ENCODE measurements around the gene PLA2R1. TPM values are rescaled to one million over a fixed set of nuclear protein-coding genes. Genes with fewer than 3 reads are reported as not detected.
A peak's percentile ranks its signal among the peaks of the same experiment; 100 is the strongest.
"Not testable (repeated sequence)": the region's sequence is repeated elsewhere in the genome, so short reads cannot be mapped to it uniquely, and the experiment has no call there.

Gene PLA2R1
- total RNA-seq, 1 experiment from 2014 or later: 2.3 TPM

GRCh38 chr2:159973325-159973724 is 89.1 kb downstream of the PLA2R1 start:
- no peak for DNase-seq (ENCODE audit: low read depth in 1 of 2, low spot score in 2 of 2)
- H3K9me3 ChIP-seq (replicated peaks): no peaks in the 10 kb centered on the region
- H3K27me3 ChIP-seq (replicated peaks): no peaks in the 10 kb centered on the region; the same call in 1 of the 2 replicates
- H3K4me1 ChIP-seq (replicated peaks): no peaks in the 10 kb centered on the region
- no peak overlapping the region for H3K27ac ChIP-seq
- H3K36me3 ChIP-seq: no peaks in the 10 kb centered on the region
- no peak overlapping the region for H3K4me3 ChIP-seq

DNA sequence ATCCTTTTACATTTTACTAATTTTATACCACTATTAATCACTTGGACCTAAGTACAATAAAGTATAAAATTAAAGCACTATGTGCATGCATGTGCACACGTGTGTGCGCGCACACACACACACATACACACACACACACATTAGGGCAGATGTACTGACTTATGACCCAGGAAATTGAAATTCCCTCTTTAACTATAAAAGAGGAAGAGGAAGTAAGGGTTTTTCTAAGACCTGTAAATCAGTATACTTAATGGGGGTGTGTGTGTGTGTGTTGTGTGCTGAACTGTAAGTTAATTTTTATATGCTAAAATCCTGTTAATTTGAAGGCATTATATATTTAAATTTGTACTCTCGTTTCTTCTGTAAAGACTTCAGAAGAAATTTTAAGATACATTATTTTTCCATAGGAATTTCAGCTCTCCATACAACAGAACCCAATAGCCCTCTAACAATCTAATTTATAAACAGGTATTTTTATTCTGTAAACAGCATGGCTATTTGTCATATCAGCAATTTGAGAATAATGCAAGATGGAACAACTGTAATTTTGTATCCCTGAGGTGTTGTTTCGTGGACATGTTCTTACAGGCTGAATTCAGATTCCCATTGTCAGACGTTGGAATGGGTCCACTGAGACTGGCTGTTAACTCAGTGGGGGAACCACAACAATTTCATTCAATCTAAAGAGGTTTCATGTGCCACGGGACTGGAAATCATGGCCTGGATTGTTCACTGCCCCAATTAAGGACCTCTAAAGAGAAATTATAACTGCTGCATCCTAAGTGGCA is 90.9 kb downstream of the PLA2R1 start:
- Histone ChIP-seq H3K27ac (no peak overlapping the region), H3K27me3 (replicated peaks) (no peaks in the 10 kb centered on the region; the same call in 1 of the 2 replicates), H3K36me3 (no peaks in the 10 kb centered on the region), H3K9me3 (replicated peaks) (no peaks in the 10 kb centered on the region), H3K4me3 (no peak overlapping the region), H3K4me1 (replicated peaks) (no peaks in the 10 kb centered on the region)
- no peak for DNase-seq (ENCODE audit: low read depth in 1 of 2, low spot score in 2 of 2)

DNA sequence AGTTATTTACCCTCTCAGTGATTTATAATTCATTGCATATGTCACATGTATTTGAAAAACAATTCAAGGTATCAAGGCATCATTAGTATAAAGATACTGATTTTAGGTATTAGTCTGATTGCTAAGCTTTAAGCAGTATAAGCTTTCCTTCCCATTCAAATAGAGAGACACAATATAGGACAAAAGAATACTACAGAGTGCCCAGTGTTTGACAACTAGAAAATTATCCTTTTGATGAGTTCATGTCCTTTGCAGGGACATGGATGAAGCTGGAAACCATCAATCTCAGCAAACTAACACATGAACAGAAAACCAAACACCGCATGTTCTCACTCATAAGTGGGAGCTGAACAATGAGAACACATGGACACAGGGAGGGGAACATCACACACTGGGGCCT is 91.9 kb downstream of the PLA2R1 start:
- not testable (repeated sequence) for H3K27me3 ChIP-seq (replicated peaks); DNase-seq (ENCODE audit: low read depth in 1 of 2, low spot score in 2 of 2); H3K36me3 ChIP-seq; H3K9me3 ChIP-seq (replicated peaks); H3K4me1 ChIP-seq (replicated peaks); H3K27ac ChIP-seq; H3K4me3 ChIP-seq

- Histone ChIP-seq H3K4me1 (replicated peaks) (no peaks in the 10 kb centered on the region), H3K4me3 (no peak overlapping the region), H3K27me3 (replicated peaks) (no peaks in the 10 kb centered on the region), H3K9me3 (replicated peaks) (no peaks in the 10 kb centered on the region), H3K36me3 (no peaks in the 10 kb centered on the region), H3K27ac (no peak overlapping the region)
- DNase-seq (ENCODE audit: low read depth in 1 of 2, low spot score in 2 of 2): peak in 1 of 2 experiments; percentile 37
These were observed 94.0 kb downstream of the PLA2R1 start for GRCh38 chr2:159968279-159968900.

GRCh38 chr2:159963700-159964099 is 98.7 kb downstream of the PLA2R1 start:
- no peaks in the 10 kb centered on the region for H3K9me3 ChIP-seq (replicated peaks)
- H3K27me3 ChIP-seq (replicated peaks): no peaks in the 10 kb centered on the region
- peaks cover 17% of the 10 kb centered on the region for H3K4me1 ChIP-seq (replicated peaks)
- H3K4me3 ChIP-seq: no peak overlapping the region
- H3K36me3 ChIP-seq: no peaks in the 10 kb centered on the region
- no peak for DNase-seq (ENCODE audit: low read depth in 1 of 2, low spot score in 2 of 2)
- H3K27ac ChIP-seq: no peak overlapping the region

DNA sequence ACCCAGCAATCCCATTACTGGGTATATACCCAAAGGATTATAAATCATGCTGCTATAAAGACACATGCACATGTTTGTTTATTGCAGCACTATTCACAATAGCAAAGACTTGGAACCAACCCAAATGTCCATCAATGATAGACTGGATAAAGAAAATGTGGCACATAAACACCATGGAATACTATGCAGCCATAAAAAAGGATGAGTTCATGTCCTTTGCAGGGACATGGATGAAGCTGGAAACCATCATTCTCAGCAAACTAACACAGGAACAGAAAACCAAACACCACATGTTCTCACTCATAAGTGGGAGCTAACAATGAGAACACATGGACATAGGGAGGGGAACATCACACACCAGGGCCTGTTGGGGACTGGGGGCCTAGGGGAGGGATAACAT is 99.9 kb downstream of the PLA2R1 start:
- H3K9me3 ChIP-seq (replicated peaks); H3K27ac ChIP-seq; H3K4me3 ChIP-seq; H3K36me3 ChIP-seq; H3K27me3 ChIP-seq (replicated peaks); DNase-seq (ENCODE audit: low read depth in 1 of 2, low spot score in 2 of 2): not testable (repeated sequence)
- peaks cover 17% of the 10 kb centered on the region for H3K4me1 ChIP-seq (replicated peaks)

GRCh38 chr2:159961451-159961850 is 101.0 kb downstream of the PLA2R1 start:
- H3K9me3 ChIP-seq (replicated peaks): no peaks in the 10 kb centered on the region
- H3K4me3 ChIP-seq: no peak overlapping the region
- no peak for DNase-seq (ENCODE audit: low read depth in 1 of 2, low spot score in 2 of 2)
- no peaks in the 10 kb centered on the region for H3K36me3 ChIP-seq
- peaks cover 17% of the 10 kb centered on the region for H3K4me1 ChIP-seq (replicated peaks)
- H3K27me3 ChIP-seq (replicated peaks): no peaks in the 10 kb centered on the region
- H3K27ac ChIP-seq: no peak overlapping the region

- DNase-seq (ENCODE audit: low read depth in 1 of 2, low spot score in 2 of 2): peak in 1 of 2 experiments; percentile 49
- peak overlapping the region; percentile 49 for H3K27ac ChIP-seq
- H3K36me3 ChIP-seq: no peaks in the 10 kb centered on the region
- H3K4me1 ChIP-seq (replicated peaks): peaks cover 17% of the 10 kb centered on the region
- H3K9me3 ChIP-seq (replicated peaks): no peaks in the 10 kb centered on the region
- no peaks in the 10 kb centered on the region for H3K27me3 ChIP-seq (replicated peaks)
- no peak overlapping the region for H3K4me3 ChIP-seq
These were observed 101.4 kb downstream of the PLA2R1 start for GRCh38 chr2:159961037-159961436.

- Histone ChIP-seq H3K4me1 (replicated peaks) (peaks cover 17% of the 10 kb centered on the region), H3K27me3 (replicated peaks) (no peaks in the 10 kb centered on the region), H3K36me3 (no peaks in the 10 kb centered on the region), H3K9me3 (replicated peaks) (no peaks in the 10 kb centered on the region), H3K27ac (peak overlapping the region; percentile 49), H3K4me3 (no peak overlapping the region)
- peak in 1 of 2 experiments; percentile 54 for DNase-seq (ENCODE audit: low read depth in 1 of 2, low spot score in 2 of 2)
These were observed 102.0 kb downstream of the PLA2R1 start for GRCh38 chr2:159960414-159960813.

GRCh38 chr2:159959136-159959535 is 103.3 kb downstream of the PLA2R1 start:
- H3K9me3 ChIP-seq (replicated peaks): no peaks in the 10 kb centered on the region
- no peaks in the 10 kb centered on the region for H3K36me3 ChIP-seq
- H3K27me3 ChIP-seq (replicated peaks): no peaks in the 10 kb centered on the region
- H3K4me1 ChIP-seq (replicated peaks): peaks cover 17% of the 10 kb centered on the region
- DNase-seq (ENCODE audit: low read depth in 1 of 2, low spot score in 2 of 2): no peak
- H3K27ac ChIP-seq: no peak overlapping the region
- H3K4me3 ChIP-seq: no peak overlapping the region

- no peak overlapping the region for H3K4me3 ChIP-seq
- H3K27ac ChIP-seq: no peak overlapping the region
- no peak for DNase-seq (ENCODE audit: low read depth in 1 of 2, low spot score in 2 of 2)
- H3K9me3 ChIP-seq (replicated peaks): no peaks in the 10 kb centered on the region
- H3K27me3 ChIP-seq (replicated peaks): no peaks in the 10 kb centered on the region
- no peaks in the 10 kb centered on the region for H3K4me1 ChIP-seq (replicated peaks)
- H3K36me3 ChIP-seq: no peaks in the 10 kb centered on the region
These were observed 109.1 kb downstream of the PLA2R1 start for GRCh38 chr2:159953136-159953823.

DNA sequence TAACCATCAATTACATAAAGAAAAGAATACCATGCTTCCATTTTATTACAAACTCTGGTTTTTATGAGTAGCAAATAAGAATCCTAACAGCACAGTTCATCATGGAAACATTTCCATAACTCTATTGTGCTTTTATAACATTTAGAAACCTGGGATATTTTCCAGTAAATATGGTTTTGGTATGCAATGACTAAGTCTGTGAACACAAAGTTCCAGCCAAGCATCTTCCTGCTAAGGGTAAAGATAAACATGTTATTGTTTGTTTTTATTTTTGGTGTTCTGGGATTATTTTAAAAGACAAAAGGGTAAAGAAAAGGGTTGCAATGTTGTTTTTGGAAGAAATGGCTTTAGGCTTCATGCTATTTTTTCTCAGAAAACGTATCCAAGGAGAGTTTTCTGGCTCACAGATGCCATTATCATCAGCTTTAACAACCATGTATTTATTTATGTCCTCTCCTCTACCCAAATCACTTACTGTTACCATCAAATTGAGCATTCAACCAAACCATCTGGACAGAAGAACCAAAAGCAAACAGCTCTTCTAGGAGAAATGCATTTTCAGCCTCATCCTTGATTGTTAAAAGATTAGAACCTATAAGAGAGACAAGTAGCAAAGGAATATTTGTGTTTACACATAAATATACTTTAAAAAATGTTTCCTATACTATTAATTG is 116.0 kb downstream of the PLA2R1 start:
- Histone ChIP-seq H3K27ac (0 out of 2 replicates have a peak overlapping the region, but pooled peaks have one; percentile 30), H3K4me1 (replicated peaks) (peaks cover 21% of the 10 kb centered on the region), H3K27me3 (replicated peaks) (no peaks in the 10 kb centered on the region), H3K36me3 (no peaks in the 10 kb centered on the region), H3K9me3 (replicated peaks) (no peaks in the 10 kb centered on the region), H3K4me3 (no peak overlapping the region)
- DNase-seq (ENCODE audit: low read depth in 1 of 2, low spot score in 2 of 2): peak in 1 of 2 experiments; percentile 67

DNA sequence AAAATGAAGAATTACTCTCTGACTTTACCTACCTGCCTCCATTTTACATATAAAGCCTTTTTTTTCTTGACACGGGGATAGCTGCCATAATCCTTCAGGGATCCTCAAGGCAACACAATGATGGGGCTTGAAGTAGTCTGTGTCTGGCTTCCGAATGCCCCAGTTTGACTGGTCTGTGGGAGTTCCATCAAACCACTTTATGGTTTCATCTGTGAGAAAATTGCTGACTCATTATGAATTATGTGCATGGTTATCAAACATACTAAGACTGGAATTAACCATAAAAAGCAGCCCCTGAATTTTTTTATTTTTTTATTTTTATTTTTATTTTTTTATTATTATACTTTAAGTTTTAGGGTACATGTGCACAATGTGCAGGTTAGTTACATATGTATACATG is 117.5 kb downstream of the PLA2R1 start:
- no peak for DNase-seq (ENCODE audit: low read depth in 1 of 2, low spot score in 2 of 2)

More for the DNA sequence above, 117.5 kb downstream of the PLA2R1 start:
- Histone ChIP-seq H3K27me3 (replicated peaks) (no peaks in the 10 kb centered on the region), H3K9me3 (replicated peaks) (no peaks in the 10 kb centered on the region), H3K4me1 (replicated peaks) (peaks cover 21% of the 10 kb centered on the region), H3K36me3 (no peaks in the 10 kb centered on the region), H3K27ac (no peak overlapping the region), H3K4me3 (no peak overlapping the region)
